Neural cell (in vitro differentiated cells): ENCODE results near the gene PIGK. TPM values are rescaled to one million over a fixed set of nuclear protein-coding genes. Genes with fewer than 3 reads are reported as not detected.

Experiments
- H2AFZ ChIP-seq: fragments of 200-600, 300-800 bp; sonication (generic), shearing (Covaris generic); 2 replicates; pipeline ENCODE4 v1.6.0; 2014; ENCODE audit warnings: low read depth, mild to moderate bottlenecking, antibody characterized with exemption, low read length, moderate library complexity
- H3F3A ChIP-seq: fragments of 200-600 bp; shearing (Covaris generic); 2 replicates; pipeline ENCODE4 v1.6.1; 2016; ENCODE audit warnings: mild to moderate bottlenecking, moderate library complexity, mixed read lengths, antibody characterized with exemption, low read length; ENCODE audit not compliant: insufficient read depth, poor library complexity, severe bottlenecking
- H3K27ac ChIP-seq: fragments of 200-600, 300-800 bp; sonication (generic), shearing (Covaris generic); 2 replicates; pipeline ENCODE4 v1.5.1; 2014; ENCODE audit warnings: mild to moderate bottlenecking, low read length, moderate library complexity
- H3K27me3 ChIP-seq: fragments of 300-800, 200-600 bp; sonication (generic), shearing (Covaris generic); 2 replicates; pipeline ENCODE4 v1.6.0; 2014; ENCODE audit warnings: mild to moderate bottlenecking, low read depth, low read length, moderate library complexity; ENCODE audit not compliant: insufficient read depth
- H3K36me3 ChIP-seq: fragments of 300-800, 200-600 bp; sonication (generic), shearing (Covaris generic); 2 replicates; pipeline ENCODE4 v1.5.1; 2014; ENCODE audit warnings: mild to moderate bottlenecking, antibody characterized with exemption, low read length, moderate library complexity; ENCODE audit not compliant: insufficient read depth
- H3K4me2 ChIP-seq: fragments of 300-800, 200-600 bp; sonication (generic), shearing (Covaris generic); 2 replicates; pipeline ENCODE4 v1.6.0; 2014; ENCODE audit warnings: mild to moderate bottlenecking, low read length
- H3K4me3 ChIP-seq: fragments of 300-800, 200-600 bp; sonication (generic), shearing (Covaris generic); 2 replicates; pipeline ENCODE4 v1.5.1; 2014; ENCODE audit warnings: mild to moderate bottlenecking, low read length, moderate library complexity
- H3K79me2 ChIP-seq: fragments of 200-600 bp; shearing (Covaris generic); replicated peaks from 2 replicates; pipeline ENCODE4 v1.6.0; 2014; ENCODE audit warnings: mild to moderate bottlenecking, low read length, moderate library complexity; ENCODE audit not compliant: insufficient read depth
- H3K9ac ChIP-seq: fragments of 300-800, 200-600 bp; sonication (generic), shearing (Covaris generic); 2 replicates; pipeline ENCODE4 v1.6.1; 2016; ENCODE audit warnings: mild to moderate bottlenecking, low read length, mixed read lengths
- H3K9me2 ChIP-seq: fragments of 200-600 bp; shearing (Covaris generic); 2 replicates; pipeline ENCODE4 v1.6.1; 2016; ENCODE audit warnings: mild to moderate bottlenecking, low read length, mixed read lengths; ENCODE audit not compliant: insufficient read depth
- H3K9me3 ChIP-seq: fragments of 200-600, 300-800 bp; sonication (generic), shearing (Covaris generic); 2 replicates; pipeline ENCODE4 v1.6.1; 2016; ENCODE audit warnings: mild to moderate bottlenecking, mixed run types, low read length, moderate library complexity, mixed read lengths
- H4K20me1 ChIP-seq: fragments of 200-600 bp; shearing (Covaris generic); 2 replicates; pipeline ENCODE4 v1.6.1; 2016; ENCODE audit warnings: mild to moderate bottlenecking, mixed run types; ENCODE audit not compliant: insufficient read depth
- EP300 ChIP-seq: fragments of 450-650 bp; conservative IDR thresholded peaks from 2 replicates; pipeline ENCODE4 v1.6.1; 2014; ENCODE audit warnings: antibody characterized with exemption, mild to moderate bottlenecking, moderate library complexity; ENCODE audit not compliant: poor library complexity, severe bottlenecking
- EZH2 ChIP-seq: fragments of 200-600, 300-800 bp; shearing (Covaris generic), sonication (generic); IDR thresholded peaks from 2 replicates; pipeline ENCODE4 v1.6.1; 2014; ENCODE audit warnings: antibody characterized with exemption, low read length, borderline replicate concordance, mild to moderate bottlenecking; ENCODE audit not compliant: insufficient read depth, poor library complexity, severe bottlenecking
- MXI1 ChIP-seq: fragments of 450-650 bp; conservative IDR thresholded peaks from 2 replicates; pipeline ENCODE4 v1.6.1; 2014; ENCODE audit warnings: antibody characterized with exemption, mild to moderate bottlenecking; ENCODE audit not compliant: poor library complexity, severe bottlenecking
- POLR2AphosphoS5 ChIP-seq: IDR thresholded peaks from 2 replicates; pipeline ENCODE4 v1.6.1; 2012
- RAD21 ChIP-seq: fragments of 450-650 bp; conservative IDR thresholded peaks from 2 replicates; pipeline ENCODE4 v1.6.1; 2014; ENCODE audit warnings: antibody characterized with exemption, mild to moderate bottlenecking, moderate library complexity
- REST ChIP-seq: IDR thresholded peaks from 2 replicates; pipeline ENCODE4 v1.6.1; 2012; ENCODE audit warnings: borderline replicate concordance
- SMC3 ChIP-seq: fragments of 450-650 bp; conservative IDR thresholded peaks from 2 replicates; pipeline ENCODE4 v1.6.1; 2014; ENCODE audit warnings: antibody characterized with exemption, mild to moderate bottlenecking, moderate library complexity; ENCODE audit not compliant: poor library complexity
- TAF1 ChIP-seq: IDR thresholded peaks from 2 replicates; pipeline ENCODE4 v1.6.1; 2012; ENCODE audit warnings: low read depth
- polyA plus RNA-seq: library from polyadenylated mRNA; depleted of rRNA; stranded (reverse); fragments of >200 nt; gene quantifications from 2 replicates; pipeline ENCODE4 v1.2.3, GENCODE V29; 2014
- TF ChIP-seq, protein P1 (sequence below): fragments of 450-650 bp; IDR thresholded peaks from 2 replicates; pipeline ENCODE4 v1.5.1; 2014; ENCODE audit warnings: antibody characterized with exemption, mild to moderate bottlenecking, moderate library complexity; ENCODE audit not compliant: poor library complexity, severe bottlenecking

Gene PIGK
- polyA plus RNA-seq, 1 donor from 2014 or later: 24.3 TPM

- H3K4me3 ChIP-seq: no peak overlapping the region
- no peak overlapping the region for H2AFZ ChIP-seq
- H3K27me3 ChIP-seq: no peaks in the 10 kb centered on the region
- no peak overlapping the region for H3K27ac ChIP-seq
- H3K9me2 ChIP-seq: no peaks in the 10 kb centered on the region
- no peaks in the 10 kb centered on the region for H3K79me2 ChIP-seq
- H4K20me1 ChIP-seq: no peaks in the 10 kb centered on the region
- no peaks in the 10 kb centered on the region for H3K36me3 ChIP-seq
- no peak overlapping the region for H3K4me2 ChIP-seq
- H3K9me3 ChIP-seq: no peaks in the 10 kb centered on the region
- no peak overlapping the region for H3K9ac ChIP-seq
- TF ChIP-seq MXI1 (no peak), REST (no peak), EZH2 (no peak), SMC3 (no peak), POLR2AphosphoS5 (no peak), TAF1 (no peak), RAD21 (no peak), EP300 (no peak)
- TF ChIP-seq, protein P1, sequence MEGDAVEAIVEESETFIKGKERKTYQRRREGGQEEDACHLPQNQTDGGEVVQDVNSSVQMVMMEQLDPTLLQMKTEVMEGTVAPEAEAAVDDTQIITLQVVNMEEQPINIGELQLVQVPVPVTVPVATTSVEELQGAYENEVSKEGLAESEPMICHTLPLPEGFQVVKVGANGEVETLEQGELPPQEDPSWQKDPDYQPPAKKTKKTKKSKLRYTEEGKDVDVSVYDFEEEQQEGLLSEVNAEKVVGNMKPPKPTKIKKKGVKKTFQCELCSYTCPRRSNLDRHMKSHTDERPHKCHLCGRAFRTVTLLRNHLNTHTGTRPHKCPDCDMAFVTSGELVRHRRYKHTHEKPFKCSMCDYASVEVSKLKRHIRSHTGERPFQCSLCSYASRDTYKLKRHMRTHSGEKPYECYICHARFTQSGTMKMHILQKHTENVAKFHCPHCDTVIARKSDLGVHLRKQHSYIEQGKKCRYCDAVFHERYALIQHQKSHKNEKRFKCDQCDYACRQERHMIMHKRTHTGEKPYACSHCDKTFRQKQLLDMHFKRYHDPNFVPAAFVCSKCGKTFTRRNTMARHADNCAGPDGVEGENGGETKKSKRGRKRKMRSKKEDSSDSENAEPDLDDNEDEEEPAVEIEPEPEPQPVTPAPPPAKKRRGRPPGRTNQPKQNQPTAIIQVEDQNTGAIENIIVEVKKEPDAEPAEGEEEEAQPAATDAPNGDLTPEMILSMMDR: no peak
- H3F3A ChIP-seq: no peaks in the 10 kb centered on the region
Measured at GRCh38 chr1:77139389-77139788, 79.8 kb downstream of the PIGK start.

DNA sequence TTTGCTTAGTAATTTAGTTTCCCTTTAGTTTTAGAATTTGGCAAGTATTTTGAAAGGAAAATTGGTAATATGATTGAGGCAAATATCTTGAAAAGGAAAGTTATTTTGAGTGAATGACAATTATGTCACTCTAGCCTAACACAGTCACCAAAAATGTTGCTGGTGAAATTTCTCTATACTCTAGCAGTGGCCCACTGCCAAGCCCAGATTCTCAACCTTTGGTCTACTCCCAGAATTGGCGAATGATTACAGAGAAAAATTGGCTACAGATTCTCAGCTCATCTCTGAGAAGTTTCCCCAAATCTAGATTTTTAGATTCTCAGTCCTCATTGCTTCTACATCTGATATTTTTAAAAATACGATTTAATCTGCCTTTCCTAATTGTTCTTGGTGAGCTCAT, 84.9 kb downstream of the PIGK start:
- no peaks in the 10 kb centered on the region for H3K36me3 ChIP-seq
- H3K9me3 ChIP-seq: no peaks in the 10 kb centered on the region
- H3K4me2 ChIP-seq: no peak overlapping the region
- no peaks in the 10 kb centered on the region for H3F3A ChIP-seq
- no peaks in the 10 kb centered on the region for H3K27me3 ChIP-seq
- no peak overlapping the region for H3K4me3 ChIP-seq
- H3K9ac ChIP-seq: no peak overlapping the region
- H3K79me2 ChIP-seq: no peaks in the 10 kb centered on the region
- H3K27ac ChIP-seq: no peak overlapping the region
- H2AFZ ChIP-seq: no peak overlapping the region
- H4K20me1 ChIP-seq: no peaks in the 10 kb centered on the region
- TF ChIP-seq, protein P1: no peak
- no peak for TF ChIP-seq POLR2AphosphoS5
- no peak for TF ChIP-seq TAF1
- no peak for TF ChIP-seq SMC3
- no peak for TF ChIP-seq EZH2
- TF ChIP-seq REST: no peak
- no peak for TF ChIP-seq RAD21
- no peak for TF ChIP-seq MXI1
- no peak for TF ChIP-seq EP300
- no peaks in the 10 kb centered on the region for H3K9me2 ChIP-seq
